Natural killer cell (primary cell): ENCODE measurements around the gene NT5C1A. TPM values are rescaled to one million over a fixed set of nuclear protein-coding genes. Genes with fewer than 3 reads are reported as not detected.
A peak's percentile ranks its signal among the peaks of the same experiment; 100 is the strongest.

Experiments
- ATAC-seq, 3 donors: fragments of 150-1000 bp in 2 of 3; fragments of 200-7000 bp in 1 of 3; cut with Tn5 transposase; 1 replicate in 1 of 3; 2 replicates in 2 of 3; pipeline ENCODE4 v1.10.0; 2021; ENCODE audit warnings: mild to moderate bottlenecking in 2 of 3, moderate library complexity in 2 of 3
- DNase-seq, 2 donors: peaks; one replicate each; pipeline versions ENCODE4 v3.0.0 to v3.0.0-alpha.2; 2013 to 2021; ENCODE audit warnings: mixed read lengths in 1 of 2
- H3K27ac ChIP-seq: one replicate; pipeline ENCODE4 v1.5.1; 2013; ENCODE audit warnings: mild to moderate bottlenecking, low read length
- H3K27me3 ChIP-seq: one replicate; pipeline ENCODE4 v1.6.1; 2013; ENCODE audit warnings: low read length; ENCODE audit not compliant: control insufficient read depth, insufficient read depth
- H3K36me3 ChIP-seq: one replicate; pipeline ENCODE4 v1.6.1; 2013; ENCODE audit warnings: low read length; ENCODE audit not compliant: control insufficient read depth, insufficient read depth
- H3K4me1 ChIP-seq: one replicate; pipeline ENCODE4 v1.6.1; 2013; ENCODE audit warnings: low read length; ENCODE audit not compliant: control insufficient read depth, insufficient read depth
- H3K4me3 ChIP-seq: one replicate; pipeline ENCODE4 v1.5.1; 2013; ENCODE audit warnings: low read length
- H3K9me3 ChIP-seq: one replicate; pipeline ENCODE4 v1.6.1; 2013; ENCODE audit warnings: low read length; ENCODE audit not compliant: control insufficient read depth, insufficient read depth
- H3K27ac Mint-ChIP-seq, 2 donors: one replicate each; pipeline ENCODE4 v1.8.0; 2022; ENCODE audit warnings: mild to moderate bottlenecking in 2 of 2, mixed read lengths in 2 of 2, moderate library complexity in 1 of 2
- H3K27me3 Mint-ChIP-seq, 2 donors: one replicate each; pipeline ENCODE4 v1.8.0; 2022; ENCODE audit warnings: low read depth in 2 of 2, mixed read lengths in 2 of 2
- H3K36me3 Mint-ChIP-seq: one replicate; pipeline ENCODE4 v1.8.0; 2022; ENCODE audit warnings: mixed read lengths
- H3K4me1 Mint-ChIP-seq, 2 donors: one replicate each; pipeline ENCODE4 v1.8.0; 2022; ENCODE audit warnings: mixed read lengths in 2 of 2
- H3K4me3 Mint-ChIP-seq: one replicate; pipeline ENCODE4 v1.8.0; 2022; ENCODE audit warnings: mild to moderate bottlenecking, moderate library complexity, mixed read lengths
- H3K9me3 Mint-ChIP-seq, 2 donors: one replicate each; pipeline ENCODE4 v1.8.0; 2022; ENCODE audit warnings: mixed read lengths in 2 of 2
- WGBS: methylation state at CpG from one replicate; pipeline ENCODE4 v1.1.7; 2013; ENCODE audit warnings: missing lambda C conversion rate; ENCODE audit not compliant: insufficient coverage; 5-methylcytosine and 5-hydroxymethylcytosine counted together
- intact Hi-C: fragments of 100-400 bp; cut with micrococcal nuclease; formaldehyde crosslinking; loops from one replicate; pipeline ENCODE4 v1.14.2; 2022
- total RNA-seq, 4 donors: library from RNA; stranded (reverse); fragments of 120-200 nt in 1 of 4; gene quantifications; one replicate each; pipeline versions ENCODE4 v1.2.3 to v1.2.4, GENCODE V29; 2013 to 2022
- TF ChIP-seq, protein P1 (sequence below): fragments of 200-600 bp; IDR thresholded peaks from one replicate; pipeline ENCODE4 v1.8.0; 2022; ENCODE audit warnings: antibody characterized with exemption

Gene NT5C1A
- total RNA-seq, 3 donors from 2014 or later (not counting 1 experiment from before 2014, with no cell fraction given): not detected

DNA sequence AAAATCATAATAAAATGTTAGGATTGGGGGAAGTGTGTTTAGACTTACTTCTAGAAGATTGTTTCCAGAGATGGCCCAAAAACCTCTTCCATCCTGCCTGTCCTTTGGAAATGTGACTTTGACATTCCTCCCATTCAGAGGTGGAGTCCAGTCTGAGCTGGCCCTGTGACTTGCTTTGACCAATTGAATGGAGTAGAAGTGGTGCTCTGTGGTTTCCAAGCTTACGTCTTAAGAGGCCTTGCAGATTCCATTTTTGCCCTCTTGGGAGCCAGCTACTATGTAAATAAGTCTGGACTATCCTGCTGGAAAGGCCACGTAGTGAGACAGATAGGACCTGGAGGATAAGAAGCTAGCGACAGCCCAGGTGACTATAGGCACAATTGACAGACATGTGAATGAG lies 1.3 kb upstream of the NT5C1A start:
- no peak overlapping the region for H3K27ac Mint-ChIP-seq
- Histone ChIP-seq H3K9me3 (no peaks in the 10 kb centered on the region), H3K4me3 (no peak overlapping the region), H3K27me3 (peaks cover 16% of the 10 kb centered on the region), H3K36me3 (no peaks in the 10 kb centered on the region), H3K27ac (no peak overlapping the region), H3K4me1 (peaks cover 14% of the 10 kb centered on the region)
- peaks cover 0 to 5% of the 10 kb centered on the region in 2 donors for H3K4me1 Mint-ChIP-seq
- intact Hi-C loops: loop anchor here (5.0 kb wide), 1 partner anchor 49 kb away; no protein-coding TSS in a partner anchor
- no peaks in the 10 kb centered on the region for H3K36me3 Mint-ChIP-seq
- H3K9me3 Mint-ChIP-seq: no peaks in the 10 kb centered on the region
- peaks cover 33 to 44% of the 10 kb centered on the region in 2 donors for H3K27me3 Mint-ChIP-seq
- no peak for DNase-seq
- TF ChIP-seq, protein P1, sequence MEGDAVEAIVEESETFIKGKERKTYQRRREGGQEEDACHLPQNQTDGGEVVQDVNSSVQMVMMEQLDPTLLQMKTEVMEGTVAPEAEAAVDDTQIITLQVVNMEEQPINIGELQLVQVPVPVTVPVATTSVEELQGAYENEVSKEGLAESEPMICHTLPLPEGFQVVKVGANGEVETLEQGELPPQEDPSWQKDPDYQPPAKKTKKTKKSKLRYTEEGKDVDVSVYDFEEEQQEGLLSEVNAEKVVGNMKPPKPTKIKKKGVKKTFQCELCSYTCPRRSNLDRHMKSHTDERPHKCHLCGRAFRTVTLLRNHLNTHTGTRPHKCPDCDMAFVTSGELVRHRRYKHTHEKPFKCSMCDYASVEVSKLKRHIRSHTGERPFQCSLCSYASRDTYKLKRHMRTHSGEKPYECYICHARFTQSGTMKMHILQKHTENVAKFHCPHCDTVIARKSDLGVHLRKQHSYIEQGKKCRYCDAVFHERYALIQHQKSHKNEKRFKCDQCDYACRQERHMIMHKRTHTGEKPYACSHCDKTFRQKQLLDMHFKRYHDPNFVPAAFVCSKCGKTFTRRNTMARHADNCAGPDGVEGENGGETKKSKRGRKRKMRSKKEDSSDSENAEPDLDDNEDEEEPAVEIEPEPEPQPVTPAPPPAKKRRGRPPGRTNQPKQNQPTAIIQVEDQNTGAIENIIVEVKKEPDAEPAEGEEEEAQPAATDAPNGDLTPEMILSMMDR: no peak
- 96% methylated on average over 3 of the region's 3 CpGs for WGBS
- no peak overlapping the region for H3K4me3 Mint-ChIP-seq
- ATAC-seq: no peak

DNA sequence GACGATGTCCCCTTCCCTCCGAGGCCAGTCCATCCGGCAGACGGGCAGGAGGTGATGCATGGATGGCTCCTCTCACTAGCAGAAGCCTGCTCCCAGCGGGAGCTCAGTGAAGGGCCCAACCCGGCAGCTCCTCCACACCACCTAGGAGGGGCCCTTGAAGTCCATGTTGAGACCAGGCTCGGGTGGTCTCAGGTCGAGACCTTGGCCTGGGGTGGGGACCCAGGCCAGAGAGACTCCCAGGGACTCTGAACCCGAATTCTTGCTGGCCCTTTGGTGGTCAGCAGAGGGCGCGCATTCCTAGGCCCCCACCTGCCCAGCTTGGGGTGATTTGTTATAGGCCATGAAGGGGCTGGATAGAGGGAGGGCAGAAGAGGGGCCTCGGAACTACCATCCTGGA lies 642 bp upstream of the NT5C1A start:
- peak in 1 of 3 donors; percentile 41 for ATAC-seq
- Mint-ChIP-seq H3K27ac (no peak overlapping the region), H3K27me3 (peaks cover 35 to 50% of the 10 kb centered on the region in 2 donors), H3K9me3 (no peaks in the 10 kb centered on the region), H3K36me3 (no peaks in the 10 kb centered on the region), H3K4me3 (peak overlapping the region; percentile 68), H3K4me1 (peaks cover 0 to 5% of the 10 kb centered on the region in 2 donors)
- H3K27ac ChIP-seq: no peak overlapping the region
- no peaks in the 10 kb centered on the region for H3K9me3 ChIP-seq
- TF ChIP-seq, protein P1: peak; percentile 22
- peak; percentile 22 to 68 for DNase-seq
- peaks cover 16% of the 10 kb centered on the region for H3K27me3 ChIP-seq
- no peaks in the 10 kb centered on the region for H3K36me3 ChIP-seq
- peaks cover 14% of the 10 kb centered on the region for H3K4me1 ChIP-seq
- intact Hi-C loops: loop anchor here (5.0 kb wide), 1 partner anchor 50 kb away; no protein-coding TSS in a partner anchor
- H3K4me3 ChIP-seq: no peak overlapping the region
- 30% methylated on average over 12 of the region's 12 CpGs for WGBS

DNA sequence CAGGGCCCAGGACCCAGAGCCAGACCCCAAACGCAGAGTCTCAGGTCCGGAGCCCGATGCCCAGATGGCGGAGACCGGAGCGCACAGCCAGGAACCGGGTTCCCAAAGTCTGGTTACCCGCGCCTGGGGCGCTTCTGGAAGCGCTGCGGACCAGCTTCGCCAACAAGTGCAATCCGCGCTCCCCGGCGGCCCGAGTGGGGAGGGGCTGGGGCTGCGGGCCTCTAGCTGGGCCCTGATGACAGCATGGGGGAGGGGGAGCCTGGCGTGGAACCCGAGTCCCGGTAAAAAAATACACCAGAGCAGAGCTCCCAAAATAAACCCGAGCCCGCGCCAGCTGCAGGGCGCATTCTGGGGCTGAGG lies 494 bp downstream of the NT5C1A start:
- WGBS: 7% methylated on average over 26 of the region's 26 CpGs
- DNase-seq (no peak), ATAC-seq (no peak)
- H3K27ac Mint-ChIP-seq: no peak overlapping the region
- Histone ChIP-seq H3K4me3 (peak overlapping the region; percentile 2), H3K9me3 (no peaks in the 10 kb centered on the region), H3K36me3 (no peaks in the 10 kb centered on the region), H3K4me1 (peaks cover 14% of the 10 kb centered on the region), H3K27me3 (peaks cover 16% of the 10 kb centered on the region), H3K27ac (no peak overlapping the region)
- H3K9me3 Mint-ChIP-seq: no peaks in the 10 kb centered on the region
- no peak overlapping the region for H3K4me3 Mint-ChIP-seq
- H3K36me3 Mint-ChIP-seq: no peaks in the 10 kb centered on the region
- H3K4me1 Mint-ChIP-seq: peaks cover 0 to 5% of the 10 kb centered on the region in 2 donors
- TF ChIP-seq, protein P1: no peak
- peaks cover 41 to 53% of the 10 kb centered on the region in 2 donors for H3K27me3 Mint-ChIP-seq
- intact Hi-C loops: loop anchor here (5.0 kb wide), 1 partner anchor 51 kb away; no protein-coding TSS in a partner anchor

DNA sequence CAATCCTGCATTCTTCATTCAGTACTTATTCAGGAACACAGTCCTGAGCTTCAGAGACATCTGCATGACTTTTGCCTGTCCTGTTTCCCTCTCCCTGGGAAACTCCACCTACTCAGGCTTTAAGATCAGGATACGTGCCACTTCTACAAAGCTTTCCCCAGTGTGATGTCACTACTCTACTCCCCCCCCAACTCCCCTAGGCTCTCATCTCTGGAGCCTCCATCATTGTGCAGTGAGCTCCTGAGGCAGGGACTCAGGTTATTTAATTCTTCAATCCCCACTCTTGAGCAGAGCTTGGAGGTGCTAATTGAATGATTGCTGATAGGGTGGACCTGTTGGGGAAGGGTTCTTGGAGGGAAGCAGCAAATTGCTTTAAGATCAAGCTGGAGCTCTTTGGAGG lies 1.2 kb downstream of the NT5C1A start:
- H3K9me3 Mint-ChIP-seq: no peaks in the 10 kb centered on the region
- Histone ChIP-seq H3K4me3 (no peak overlapping the region), H3K27me3 (peaks cover 16% of the 10 kb centered on the region), H3K9me3 (no peaks in the 10 kb centered on the region), H3K27ac (no peak overlapping the region), H3K36me3 (no peaks in the 10 kb centered on the region), H3K4me1 (peaks cover 14% of the 10 kb centered on the region)
- no peak for ATAC-seq
- H3K27ac Mint-ChIP-seq: no peak overlapping the region
- intact Hi-C loops: loop anchor here (5.0 kb wide), 1 partner anchor 52 kb away; no protein-coding TSS in a partner anchor
- H3K27me3 Mint-ChIP-seq: peaks cover 41 to 53% of the 10 kb centered on the region in 2 donors
- peaks cover 0 to 5% of the 10 kb centered on the region in 2 donors for H3K4me1 Mint-ChIP-seq
- DNase-seq: no peak
- TF ChIP-seq, protein P1: no peak
- 67% methylated on average over 1 of the region's 1 CpG for WGBS
- H3K4me3 Mint-ChIP-seq: no peak overlapping the region
- no peaks in the 10 kb centered on the region for H3K36me3 Mint-ChIP-seq
